Ishikawa (cell line): ENCODE data around the gene TICAM2.

ENCODE experiments used
- CEBPB ChIP-seq: IDR thresholded peaks from 2 replicates; pipeline ENCODE4 v1.6.1; 2012
- CREB1 ChIP-seq: IDR thresholded peaks from 2 replicates; pipeline ENCODE4 v1.6.1; 2012; ENCODE audit warnings: low read depth
- EGR1 ChIP-seq: IDR thresholded peaks from 2 replicates; pipeline ENCODE4 v1.6.1; 2012
- EP300 ChIP-seq: IDR thresholded peaks from 2 replicates; pipeline ENCODE4 v1.6.1; 2012; ENCODE audit warnings: borderline replicate concordance
- NFIC ChIP-seq: IDR thresholded peaks from 2 replicates; pipeline ENCODE4 v1.6.1; 2012
- RAD21 ChIP-seq: IDR thresholded peaks from 2 replicates; pipeline ENCODE4 v1.6.1; 2012; ENCODE audit warnings: low read depth
- REST ChIP-seq: IDR thresholded peaks from 2 replicates; pipeline ENCODE4 v1.6.1; 2012; ENCODE audit warnings: low read depth, mild to moderate bottlenecking
- TAF1 ChIP-seq: IDR thresholded peaks from 2 replicates; pipeline ENCODE4 v1.6.1; 2012; ENCODE audit warnings: low read depth, mild to moderate bottlenecking
- TCF12 ChIP-seq: IDR thresholded peaks from 2 replicates; pipeline ENCODE4 v1.6.1; 2012; ENCODE audit warnings: low read depth
- TEAD4 ChIP-seq: IDR thresholded peaks from 2 replicates; pipeline ENCODE4 v1.6.1; 2012
- YY1 ChIP-seq: IDR thresholded peaks from 2 replicates; pipeline ENCODE4 v1.6.1; 2012; ENCODE audit warnings: low read depth
- TF ChIP-seq, protein P1 (sequence below): IDR thresholded peaks from 2 replicates; pipeline ENCODE4 v1.6.1; 2012
- TF ChIP-seq, protein P2 (sequence below): IDR thresholded peaks from 2 replicates; pipeline ENCODE4 v1.6.1; 2012

DNA sequence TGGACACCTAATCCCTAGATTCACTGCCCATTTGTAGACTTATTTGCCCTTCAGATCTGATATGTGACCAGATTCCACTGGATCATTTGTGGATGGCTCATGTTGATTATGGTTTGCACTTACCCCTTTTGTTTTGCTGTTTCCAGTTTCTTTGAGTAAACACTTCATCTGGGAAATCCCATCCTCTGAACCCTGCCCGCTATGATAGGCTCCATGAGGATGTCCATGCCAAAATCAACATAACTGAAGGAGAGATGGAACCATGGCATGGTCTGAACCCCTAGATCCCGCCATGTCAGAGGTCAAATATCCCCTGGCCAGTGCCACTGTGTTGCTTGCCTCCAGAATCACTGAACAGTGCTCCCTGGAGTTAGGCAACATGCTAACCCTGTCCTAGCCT lies 46.0 kb downstream of the TICAM2 start:
- TF ChIP-seq REST: no peak
- TF ChIP-seq, protein P1, sequence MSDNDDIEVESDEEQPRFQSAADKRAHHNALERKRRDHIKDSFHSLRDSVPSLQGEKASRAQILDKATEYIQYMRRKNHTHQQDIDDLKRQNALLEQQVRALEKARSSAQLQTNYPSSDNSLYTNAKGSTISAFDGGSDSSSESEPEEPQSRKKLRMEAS: no peak
- no peak for TF ChIP-seq YY1
- no peak for TF ChIP-seq EP300
- TF ChIP-seq CREB1: no peak
- no peak for TF ChIP-seq RAD21
- TF ChIP-seq NFIC: no peak
- TF ChIP-seq EGR1: no peak
- no peak for TF ChIP-seq TEAD4
- TF ChIP-seq, protein P2, sequence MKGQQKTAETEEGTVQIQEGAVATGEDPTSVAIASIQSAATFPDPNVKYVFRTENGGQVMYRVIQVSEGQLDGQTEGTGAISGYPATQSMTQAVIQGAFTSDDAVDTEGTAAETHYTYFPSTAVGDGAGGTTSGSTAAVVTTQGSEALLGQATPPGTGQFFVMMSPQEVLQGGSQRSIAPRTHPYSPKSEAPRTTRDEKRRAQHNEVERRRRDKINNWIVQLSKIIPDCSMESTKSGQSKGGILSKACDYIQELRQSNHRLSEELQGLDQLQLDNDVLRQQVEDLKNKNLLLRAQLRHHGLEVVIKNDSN: no peak
- no peak for TF ChIP-seq TCF12
- no peak for TF ChIP-seq TAF1
- TF ChIP-seq CEBPB: no peak
